ENCODE results near the gene AK2.
"Not testable (repeated sequence)": the region's sequence is repeated elsewhere in the genome, so short reads cannot be mapped to it uniquely, and the experiment has no call there.

The AK2 gene

DNA sequence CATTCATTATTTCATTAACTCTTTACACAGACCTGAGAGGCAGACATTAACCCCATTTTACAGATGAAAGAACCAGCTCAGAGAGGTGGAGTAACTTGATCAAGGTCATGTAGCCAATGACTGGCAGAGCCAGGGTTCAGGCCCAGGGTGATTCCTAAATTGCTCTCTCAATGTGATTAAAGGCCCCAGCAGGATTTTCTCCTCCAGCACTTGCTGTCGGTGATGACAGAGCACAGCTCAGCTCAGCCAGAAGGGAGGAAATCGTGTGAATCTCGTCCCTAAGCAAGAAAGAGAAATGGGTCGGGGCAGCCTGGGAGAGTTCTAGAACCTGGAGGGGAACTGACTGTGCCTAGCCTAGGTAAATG is 52.6 kb downstream of the AK2 start:
- no peak for DNase-seq (ENCODE audit: low read depth)

DNA sequence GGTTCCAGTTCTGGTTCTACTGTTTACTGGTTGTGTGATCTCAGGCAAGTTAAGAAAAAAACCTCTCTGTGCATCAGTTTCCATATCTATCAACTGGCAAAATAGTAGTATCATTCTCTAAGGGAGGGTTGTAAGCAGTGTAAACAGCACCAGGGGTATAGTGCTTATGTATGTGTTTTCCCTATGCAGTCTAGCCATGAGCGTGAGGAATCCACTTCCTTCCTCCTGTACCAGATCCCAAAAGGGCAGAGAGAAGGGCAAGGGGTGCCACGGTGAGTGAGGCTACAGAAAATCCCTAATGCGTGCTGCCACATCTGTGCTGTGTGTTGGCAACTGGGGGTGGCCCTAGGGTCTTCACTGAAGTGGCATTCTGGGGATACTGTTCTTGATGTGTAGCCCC is 53.7 kb downstream of the AK2 start:
- TF ChIP-seq, protein P1, sequence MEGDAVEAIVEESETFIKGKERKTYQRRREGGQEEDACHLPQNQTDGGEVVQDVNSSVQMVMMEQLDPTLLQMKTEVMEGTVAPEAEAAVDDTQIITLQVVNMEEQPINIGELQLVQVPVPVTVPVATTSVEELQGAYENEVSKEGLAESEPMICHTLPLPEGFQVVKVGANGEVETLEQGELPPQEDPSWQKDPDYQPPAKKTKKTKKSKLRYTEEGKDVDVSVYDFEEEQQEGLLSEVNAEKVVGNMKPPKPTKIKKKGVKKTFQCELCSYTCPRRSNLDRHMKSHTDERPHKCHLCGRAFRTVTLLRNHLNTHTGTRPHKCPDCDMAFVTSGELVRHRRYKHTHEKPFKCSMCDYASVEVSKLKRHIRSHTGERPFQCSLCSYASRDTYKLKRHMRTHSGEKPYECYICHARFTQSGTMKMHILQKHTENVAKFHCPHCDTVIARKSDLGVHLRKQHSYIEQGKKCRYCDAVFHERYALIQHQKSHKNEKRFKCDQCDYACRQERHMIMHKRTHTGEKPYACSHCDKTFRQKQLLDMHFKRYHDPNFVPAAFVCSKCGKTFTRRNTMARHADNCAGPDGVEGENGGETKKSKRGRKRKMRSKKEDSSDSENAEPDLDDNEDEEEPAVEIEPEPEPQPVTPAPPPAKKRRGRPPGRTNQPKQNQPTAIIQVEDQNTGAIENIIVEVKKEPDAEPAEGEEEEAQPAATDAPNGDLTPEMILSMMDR (IDR thresholded peaks at IDR 0.05; ENCODE audit: control insufficient read depth, insufficient read depth, low read depth, low read length, missing control alignments) = no peak
- H3K4me3 ChIP-seq (ENCODE audit: control insufficient read depth, low read depth, low read length) = no peak overlapping the region
- DNase-seq (ENCODE audit: low read depth) = no peak

More for the DNA sequence above, 52.6 kb downstream of the AK2 start:
- no peak overlapping the region for H3K4me3 ChIP-seq (ENCODE audit: control insufficient read depth, low read depth, low read length)
- TF ChIP-seq, protein P1 (IDR thresholded peaks at IDR 0.05; ENCODE audit: control insufficient read depth, insufficient read depth, low read depth, low read length, missing control alignments) = no peak

DNA sequence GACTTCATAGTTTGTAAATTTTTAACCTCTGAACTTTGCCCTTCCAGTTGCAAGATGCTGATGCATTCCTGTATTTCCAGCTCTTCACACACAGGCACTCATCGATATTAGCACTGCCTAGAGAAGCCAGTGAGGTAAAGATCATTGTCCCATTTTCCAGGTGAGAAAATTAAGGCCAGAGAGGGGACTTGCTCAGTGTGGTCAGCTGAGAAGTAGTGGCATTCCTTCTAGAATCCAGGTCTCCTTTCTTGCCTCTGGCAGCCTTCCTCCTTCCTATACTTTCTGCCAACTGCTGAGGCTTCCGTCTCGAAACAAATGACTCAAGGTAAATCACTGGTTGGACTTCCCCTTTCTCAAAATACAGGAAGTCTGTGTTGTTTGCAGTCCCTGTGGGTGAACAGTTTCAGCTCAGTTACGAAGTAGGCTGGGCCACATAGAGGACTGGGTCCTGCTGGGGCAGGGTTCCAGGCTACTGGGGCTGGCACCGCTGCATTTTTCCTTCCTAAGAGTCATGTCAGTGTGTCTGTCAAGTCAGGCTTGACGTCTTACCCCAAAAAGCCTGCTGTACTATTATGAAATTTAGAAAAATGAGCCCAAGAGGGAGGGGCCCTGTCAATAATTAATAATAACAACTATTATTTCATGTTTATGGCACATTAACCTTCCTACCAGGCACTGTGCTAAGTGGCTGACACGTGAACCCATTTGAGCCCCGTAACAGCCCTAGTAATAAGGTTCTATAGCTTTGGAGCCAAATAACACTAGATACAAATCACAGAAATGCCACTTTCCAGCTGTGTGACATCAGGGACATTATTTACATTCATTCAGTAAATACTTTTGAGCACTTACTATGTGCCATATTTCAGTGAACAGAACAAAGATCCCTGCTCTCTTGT is 55.4 kb downstream of the AK2 start:
- no peak overlapping the region for H3K4me3 ChIP-seq (ENCODE audit: control insufficient read depth, low read depth, low read length)
- DNase-seq (ENCODE audit: low read depth) = peak; percentile 64
- TF ChIP-seq, protein P1 (IDR thresholded peaks at IDR 0.05; ENCODE audit: control insufficient read depth, insufficient read depth, low read depth, low read length, missing control alignments) = no peak

DNA sequence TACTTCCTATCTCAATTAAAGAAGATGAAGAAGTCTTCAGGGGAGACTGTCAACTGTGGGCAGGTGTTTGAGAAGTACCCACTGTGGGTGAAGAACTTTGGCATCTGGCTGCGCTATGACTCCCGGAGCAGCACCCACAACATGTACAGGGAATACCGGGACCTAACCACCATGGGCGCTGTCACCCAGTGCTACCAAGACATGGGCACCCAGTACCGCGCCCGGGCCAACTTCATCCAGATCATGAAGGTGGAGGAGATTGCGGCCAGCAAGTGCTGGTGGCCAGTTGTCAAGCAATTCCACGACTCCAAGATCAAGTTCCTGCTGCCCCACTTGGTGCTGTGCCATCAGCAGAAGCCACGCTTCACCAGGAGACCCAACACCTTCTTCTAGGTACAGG is 56.6 kb downstream of the AK2 start:
- no peak for DNase-seq (ENCODE audit: low read depth)
- H3K4me3 ChIP-seq (ENCODE audit: control insufficient read depth, low read depth, low read length) = no peak overlapping the region
- TF ChIP-seq, protein P1 (IDR thresholded peaks at IDR 0.05; ENCODE audit: control insufficient read depth, insufficient read depth, low read depth, low read length, missing control alignments) = no peak

DNA sequence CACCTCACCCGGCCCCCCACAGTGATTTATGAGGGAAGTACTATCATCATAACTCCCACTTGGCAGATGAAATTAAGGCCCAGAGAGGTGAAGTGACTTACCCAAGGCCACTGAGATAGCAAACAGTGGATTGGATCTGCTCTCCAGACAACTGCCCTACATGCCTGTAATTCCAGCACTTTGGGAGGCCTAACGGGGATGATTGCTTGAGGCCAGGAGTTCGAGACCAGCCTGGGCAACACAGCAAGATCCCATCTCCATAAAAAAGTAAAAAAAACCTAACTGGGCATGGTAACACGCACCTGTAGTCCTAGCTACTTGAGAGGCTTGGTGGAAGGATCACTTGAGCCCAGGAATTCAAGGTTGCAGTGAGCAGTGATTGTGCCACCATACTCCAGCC is 57.8 kb downstream of the AK2 start:
- no peak for DNase-seq (ENCODE audit: low read depth)
- TF ChIP-seq, protein P1 (IDR thresholded peaks at IDR 0.05; ENCODE audit: control insufficient read depth, insufficient read depth, low read depth, low read length, missing control alignments) = no peak
- no peak overlapping the region for H3K4me3 ChIP-seq (ENCODE audit: control insufficient read depth, low read depth, low read length)

DNA sequence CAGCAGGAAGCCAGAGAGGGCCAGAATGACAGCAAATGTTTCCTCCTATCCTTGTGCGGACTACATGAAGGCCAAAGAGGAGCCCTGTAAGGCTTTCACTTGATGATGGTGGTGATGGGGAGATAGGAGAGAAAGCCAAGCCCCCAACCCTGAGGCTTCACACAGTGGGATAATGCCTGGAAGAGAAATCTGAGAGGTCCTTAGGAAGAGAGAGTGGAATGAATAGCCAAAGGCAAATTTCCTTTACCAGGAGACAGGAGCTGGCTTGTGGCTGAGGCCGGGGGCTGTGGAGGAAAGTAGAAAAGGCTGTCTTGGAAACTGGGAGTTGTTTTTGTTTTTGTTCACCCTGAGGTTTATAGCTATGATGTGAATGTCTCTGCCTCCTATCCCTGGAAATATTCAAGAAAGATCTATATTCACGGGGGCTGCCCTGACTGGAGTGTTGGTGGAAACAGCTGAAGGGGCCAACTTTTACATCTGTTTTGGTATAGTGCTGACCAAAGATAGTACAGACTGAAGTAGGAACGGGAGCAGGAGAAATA is 59.1 kb downstream of the AK2 start:
- no peak for DNase-seq (ENCODE audit: low read depth)
- TF ChIP-seq, protein P1 (IDR thresholded peaks at IDR 0.05; ENCODE audit: control insufficient read depth, insufficient read depth, low read depth, low read length, missing control alignments) = no peak
- H3K4me3 ChIP-seq (ENCODE audit: control insufficient read depth, low read depth, low read length) = no peak overlapping the region

DNA sequence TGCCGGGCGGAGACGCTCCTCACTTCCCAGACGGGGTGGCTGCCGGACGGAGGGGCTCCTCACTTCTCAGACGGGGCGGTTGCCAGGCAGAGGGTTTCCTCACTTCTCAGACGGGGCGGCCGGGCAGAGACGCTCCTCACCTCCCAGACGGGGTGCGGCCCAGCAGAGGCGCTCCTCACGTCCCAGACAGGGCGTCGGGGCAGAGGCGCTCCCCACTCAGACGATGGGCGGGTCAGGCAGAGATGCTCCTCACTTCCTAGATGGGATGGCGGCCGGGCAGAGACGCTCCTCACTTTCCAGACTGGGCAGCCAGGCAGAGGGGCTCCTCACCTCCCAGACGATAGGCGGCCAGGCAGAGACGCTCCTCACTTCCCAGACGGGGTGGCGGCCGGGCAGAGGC is 61.6 kb downstream of the AK2 start:
- not testable (repeated sequence) for DNase-seq (ENCODE audit: low read depth); H3K4me3 ChIP-seq (ENCODE audit: control insufficient read depth, low read depth, low read length)

DNA sequence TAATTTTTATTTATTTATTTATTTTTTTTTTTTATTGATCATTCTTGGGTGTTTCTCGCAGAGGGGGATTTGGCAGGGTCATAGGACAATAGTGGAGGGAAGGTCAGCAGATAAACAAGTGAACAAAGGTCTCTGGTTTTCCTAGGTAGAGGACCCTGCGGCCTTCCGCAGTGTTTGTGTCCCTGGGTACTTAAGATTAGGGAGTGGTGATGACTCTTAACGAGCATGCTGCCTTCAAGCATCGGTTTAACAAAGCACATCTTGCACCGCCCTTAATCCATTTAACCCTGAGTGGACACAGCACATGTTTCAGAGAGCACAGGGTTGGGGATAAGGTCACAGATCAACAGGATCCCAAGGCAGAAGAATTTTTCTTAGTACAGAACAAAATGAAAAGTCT is 63.2 kb downstream of the AK2 start:
- not testable (repeated sequence) for DNase-seq (ENCODE audit: low read depth)
- H3K4me3 ChIP-seq (ENCODE audit: control insufficient read depth, low read depth, low read length) = peak overlapping the region; percentile 42
